NB4 (cell line): Measurements from ENCODE around the gene FNDC1.

Source experiments
- CTCF ChIP-seq: IDR thresholded peaks from one replicate; pipeline ENCODE4 v1.5.1; 2012; ENCODE audit warnings: low read depth, low read length
- MAX ChIP-seq: IDR thresholded peaks from 2 replicates; pipeline ENCODE4 v1.6.1; 2011; ENCODE audit warnings: low read depth, low read length
- MYC ChIP-seq: IDR thresholded peaks from 2 replicates; pipeline ENCODE4 v1.6.1; 2011; ENCODE audit warnings: low read depth, low read length
- POLR2A ChIP-seq: IDR thresholded peaks from 2 replicates; pipeline ENCODE4 v1.6.1; 2011; ENCODE audit warnings: mild to moderate bottlenecking; ENCODE audit not compliant: insufficient read length; ENCODE audit errors: extremely low read depth

GRCh38 chr6:159299566-159299965 lies 130.4 kb downstream of the FNDC1 start:
- TF ChIP-seq POLR2A, result no peak
- no peak for TF ChIP-seq CTCF
- TF ChIP-seq MAX, result no peak
- TF ChIP-seq MYC, result no peak
